GM18508 (cell line): Measurements from ENCODE around the gene ZAR1L.

Experiments
- ATAC-seq: cut with Tn5 transposase; IDR thresholded peaks from one replicate; pipeline ENCODE4 v1.9.1; 2021; ENCODE audit warnings: moderate number of reproducible peaks; ENCODE audit not compliant: insufficient read depth, unreplicated experiment

The ZAR1L gene

GRCh38 chr13:32305646-32306045 is 9.5 kb downstream of the ZAR1L start:
- ATAC-seq = no peak

DNA sequence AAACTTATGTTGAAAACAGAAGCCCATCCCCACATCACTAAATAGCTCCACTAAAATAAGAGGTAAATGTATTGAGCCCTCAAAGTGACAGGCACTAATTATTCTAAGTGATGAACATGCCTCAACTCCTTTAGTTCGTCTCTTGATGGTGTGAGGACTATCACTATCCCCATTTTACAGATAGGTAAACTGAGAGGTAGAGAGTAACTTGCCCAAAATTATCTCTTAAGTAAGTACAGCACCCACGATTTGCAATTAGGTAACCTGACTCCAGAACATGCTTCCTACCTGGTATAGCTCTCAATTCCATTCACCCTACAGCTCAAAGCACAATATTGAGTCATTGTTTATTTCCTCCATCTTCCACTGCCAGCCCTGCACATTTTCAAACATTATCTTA is 12.7 kb downstream of the ZAR1L start:
- no peak for ATAC-seq

GRCh38 chr13:32300920-32301319 is 14.2 kb downstream of the ZAR1L start:
- no peak for ATAC-seq

GRCh38 chr13:32300406-32300805 is 14.8 kb downstream of the ZAR1L start:
- no peak for ATAC-seq

- ATAC-seq = no peak
Observed at GRCh38 chr13:32299893-32300292, 15.3 kb downstream of the ZAR1L start.

- no peak for ATAC-seq
Observed at GRCh38 chr13:32298695-32299094, 16.5 kb downstream of the ZAR1L start.

- ATAC-seq = no peak
Observed at GRCh38 chr13:32297206-32297605, 18.0 kb downstream of the ZAR1L start.

DNA sequence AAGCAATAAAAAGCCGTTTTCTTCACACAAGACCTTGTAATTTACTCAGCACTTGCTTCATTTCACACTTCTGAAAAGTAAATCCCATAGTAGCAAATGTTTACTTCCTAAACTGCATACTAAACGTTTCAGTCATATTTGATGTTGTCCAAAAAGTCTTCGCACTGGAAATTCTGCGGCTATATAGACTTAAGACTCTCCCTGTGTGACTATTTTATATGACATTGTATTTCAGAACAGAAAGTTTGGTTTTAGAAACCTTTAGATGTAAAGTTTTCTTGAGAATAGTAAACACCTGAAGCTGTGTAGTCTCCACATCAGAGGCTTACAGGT is 29.6 kb downstream of the ZAR1L start:
- no peak for ATAC-seq

DNA sequence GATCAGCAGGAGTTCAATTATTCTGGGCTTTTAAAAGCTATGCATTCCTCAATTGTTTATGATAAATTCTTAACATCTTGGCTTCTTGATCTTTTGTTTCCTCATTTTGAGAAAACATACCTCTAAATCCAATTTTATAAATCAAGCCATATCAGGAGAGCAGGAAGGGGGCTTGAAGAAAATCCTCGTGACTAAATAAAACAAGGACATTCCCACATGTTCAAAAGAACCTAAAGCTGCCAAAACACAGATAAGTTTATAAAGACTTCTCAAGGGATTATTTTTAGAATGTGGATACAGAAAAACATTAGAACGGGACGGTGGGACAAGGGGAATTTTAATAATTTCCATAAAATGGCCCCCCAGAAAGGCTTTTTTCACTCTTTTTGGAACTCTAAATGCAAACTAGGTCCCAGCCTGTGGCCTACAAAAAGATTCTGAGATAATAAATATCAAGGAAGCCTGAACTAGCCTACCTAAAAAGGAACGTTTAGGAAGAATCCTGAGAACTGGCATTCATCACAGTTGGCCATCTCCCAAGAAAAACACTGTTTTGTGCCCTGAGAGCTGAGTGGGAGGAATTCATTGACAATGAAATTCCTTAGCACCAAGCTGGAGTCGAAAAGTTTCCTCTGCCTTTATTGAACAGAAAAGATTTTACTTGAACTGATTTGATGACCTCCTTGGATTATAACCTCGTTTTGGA is 30.1 kb downstream of the ZAR1L start:
- no peak for ATAC-seq

GRCh38 chr13:32282096-32282711 is 33.0 kb downstream of the ZAR1L start:
- no peak for ATAC-seq

- ATAC-seq = no peak
Observed at GRCh38 chr13:32281096-32281495, 34.1 kb downstream of the ZAR1L start.

DNA sequence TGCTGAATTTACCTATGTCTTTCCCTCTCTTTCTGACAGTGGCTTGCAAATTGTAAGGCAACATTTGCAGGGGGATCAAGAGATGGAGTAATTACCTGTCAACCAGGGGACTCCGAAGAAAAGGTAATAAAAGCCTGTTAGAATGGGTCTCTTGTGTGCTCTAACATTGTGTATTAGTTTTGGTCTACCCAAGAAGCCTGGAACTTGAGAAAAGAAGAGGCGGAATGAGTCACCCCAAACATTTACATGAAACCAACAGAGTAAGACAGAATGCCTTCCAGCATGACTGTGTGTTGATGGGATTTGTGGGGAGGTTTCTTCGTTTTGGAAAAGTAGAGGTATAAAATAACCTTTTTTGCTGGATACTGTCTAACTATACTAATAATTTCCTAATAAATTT is 36.7 kb downstream of the ZAR1L start:
- no peak for ATAC-seq

GRCh38 chr13:32277839-32278238 is 37.3 kb downstream of the ZAR1L start:
- no peak for ATAC-seq

- no peak for ATAC-seq
Observed at GRCh38 chr13:32272021-32272683, 43.0 kb downstream of the ZAR1L start.

GRCh38 chr13:32267836-32268439 is 47.2 kb downstream of the ZAR1L start:
- peak; percentile 77 for ATAC-seq

- ATAC-seq = no peak
Observed at GRCh38 chr13:32266130-32266529, 49.0 kb downstream of the ZAR1L start.

DNA sequence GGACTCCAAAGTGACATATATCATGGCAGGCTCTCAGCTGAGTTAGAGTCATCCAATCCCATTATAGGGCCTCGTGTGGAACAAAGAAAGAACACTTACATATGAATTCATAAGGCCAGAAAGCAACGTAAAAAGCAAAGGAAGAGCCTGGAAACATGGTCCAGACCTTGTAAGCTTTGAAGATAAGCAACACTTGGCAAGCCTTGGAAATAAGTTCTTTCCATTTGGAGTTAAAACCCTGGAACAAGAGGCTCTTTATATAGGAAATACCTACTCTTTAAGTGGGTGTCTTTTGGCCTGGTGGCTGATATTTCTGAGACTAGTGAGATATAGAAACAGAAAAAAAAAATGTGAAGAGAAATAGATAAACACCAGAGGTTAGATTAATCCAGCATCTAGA is 49.4 kb downstream of the ZAR1L start:
- ATAC-seq = no peak

GRCh38 chr13:32264407-32264806 is 50.8 kb downstream of the ZAR1L start:
- no peak for ATAC-seq

GRCh38 chr13:32262619-32263018 is 52.5 kb downstream of the ZAR1L start:
- ATAC-seq = no peak

DNA sequence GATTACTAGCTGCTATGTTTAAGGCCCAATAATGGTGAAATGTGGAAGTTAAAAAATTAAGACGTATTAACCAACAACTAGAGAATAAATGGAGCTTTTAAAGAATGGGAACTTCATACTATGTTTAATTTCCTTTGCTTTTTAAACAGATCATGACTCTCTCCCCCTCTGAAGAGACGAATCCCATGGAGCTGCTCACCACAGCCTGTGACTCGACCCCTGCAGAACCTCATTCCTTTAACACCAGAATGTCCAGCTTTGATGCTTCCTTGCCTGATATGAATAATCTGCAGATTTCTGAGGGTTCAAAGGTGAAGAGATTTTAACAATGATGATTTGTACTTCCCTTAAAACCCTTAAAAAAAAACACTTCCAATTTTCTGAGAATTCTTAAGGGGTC is 53.0 kb downstream of the ZAR1L start:
- ATAC-seq = no peak

- no peak for ATAC-seq
Observed at GRCh38 chr13:32261567-32261966, 53.6 kb downstream of the ZAR1L start.
